ENCODE measurements around the gene PRKCA.

- TF ChIP-seq TAF1 (IDR thresholded peaks at IDR 0.05; ENCODE audit: borderline replicate concordance, low read depth, low read length) (no peak), CTCF (IDR thresholded peaks at IDR 0.05 in 2 of 3, conservative IDR thresholded peaks at IDR 0.05 in 1 of 3; ENCODE audit: control insufficient read depth in 2 of 3, extremely low read depth in 1 of 3, insufficient read depth in 1 of 3, low read depth in 3 of 3, low read length in 3 of 3) (no peak)
These were observed 196.2 kb downstream of the PRKCA start for GRCh38 chr17:66498580-66498979.

Measured in GM12878 (cell line).